Non-pigmented ciliary epithelial cell (primary cell): ENCODE results near the gene SORBS1.
A peak's percentile ranks its signal among the peaks of the same experiment; 100 is the strongest.

Source experiments
- DNase-seq: peaks from one replicate; pipeline ENCODE4 v3.0.0-alpha.2; 2010; ENCODE audit warnings: low read depth

SORBS1 gene

DNA sequence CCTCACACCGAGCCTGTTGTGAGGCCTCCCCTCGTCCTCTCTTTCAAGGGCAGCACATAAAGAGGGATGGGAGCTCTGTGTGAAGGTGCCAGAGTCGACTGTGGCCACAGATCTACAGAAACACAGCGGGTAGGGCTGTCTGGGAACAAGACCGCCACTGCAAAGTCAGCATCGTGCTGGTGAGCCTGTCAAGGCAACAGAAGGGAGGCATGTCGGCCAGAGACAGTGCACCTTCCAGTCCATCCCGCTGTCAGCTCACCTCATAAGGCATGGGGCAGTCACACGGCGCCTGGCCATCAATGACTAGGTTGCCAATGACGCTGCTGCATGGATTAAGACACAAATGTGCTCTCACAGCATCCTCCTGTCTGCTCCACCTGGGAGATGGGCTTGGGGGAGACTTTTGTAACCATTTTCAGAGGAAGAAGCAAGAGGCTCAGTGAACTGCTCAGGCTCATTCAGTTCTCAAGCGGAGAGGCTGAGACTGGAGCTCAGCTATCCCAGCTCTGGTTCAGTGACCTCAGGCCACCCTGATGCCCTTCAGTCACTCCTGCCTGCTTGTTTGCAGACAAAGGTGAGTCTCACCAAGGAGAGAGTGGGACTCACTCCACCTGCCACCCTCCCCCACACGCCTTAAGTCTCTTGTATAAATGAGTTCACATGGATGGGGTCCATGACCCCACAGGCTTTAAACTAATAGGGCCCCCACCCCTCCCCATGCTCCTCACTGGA, 125.5 kb downstream of the SORBS1 start:
- DNase-seq: no peak

GRCh38 chr10:95434583-95434982, 126.6 kb downstream of the SORBS1 start:
- DNase-seq: no peak

GRCh38 chr10:95431900-95432342, 129.2 kb downstream of the SORBS1 start:
- no peak for DNase-seq

GRCh38 chr10:95430231-95430951, 130.8 kb downstream of the SORBS1 start:
- DNase-seq: peak; percentile 17

- DNase-seq: no peak
Observed at GRCh38 chr10:95429639-95430038, 131.5 kb downstream of the SORBS1 start.

GRCh38 chr10:95428701-95429100, 132.5 kb downstream of the SORBS1 start:
- DNase-seq: no peak

DNA sequence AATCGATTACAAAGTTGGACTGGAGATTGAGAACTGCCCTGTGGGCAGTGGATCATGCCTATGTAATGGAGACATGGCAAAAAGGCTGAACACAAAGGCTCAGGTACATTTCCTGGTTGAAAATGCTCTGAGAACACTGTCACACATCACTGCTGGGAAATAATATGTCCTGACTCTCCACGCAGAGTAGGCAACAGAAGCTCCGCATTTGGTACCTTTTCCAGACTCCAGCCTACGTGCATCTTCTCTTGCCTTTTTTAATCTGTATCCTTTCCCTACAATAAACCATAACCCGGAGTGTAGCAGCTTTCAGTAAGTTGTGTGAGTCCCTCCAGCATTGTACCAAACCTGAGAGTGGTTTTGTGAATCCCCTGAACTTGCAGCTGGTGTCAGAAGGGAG, 134.7 kb downstream of the SORBS1 start:
- no peak for DNase-seq

- DNase-seq: no peak
Observed at GRCh38 chr10:95425592-95426465, 135.3 kb downstream of the SORBS1 start.

- no peak for DNase-seq
Observed at GRCh38 chr10:95423164-95424005, 137.8 kb downstream of the SORBS1 start.

- no peak for DNase-seq
Observed at GRCh38 chr10:95422233-95422632, 138.9 kb downstream of the SORBS1 start.

- DNase-seq: no peak
Observed at GRCh38 chr10:95421782-95422181, 139.4 kb downstream of the SORBS1 start.

GRCh38 chr10:95419399-95419798, 141.8 kb downstream of the SORBS1 start:
- no peak for DNase-seq

DNA sequence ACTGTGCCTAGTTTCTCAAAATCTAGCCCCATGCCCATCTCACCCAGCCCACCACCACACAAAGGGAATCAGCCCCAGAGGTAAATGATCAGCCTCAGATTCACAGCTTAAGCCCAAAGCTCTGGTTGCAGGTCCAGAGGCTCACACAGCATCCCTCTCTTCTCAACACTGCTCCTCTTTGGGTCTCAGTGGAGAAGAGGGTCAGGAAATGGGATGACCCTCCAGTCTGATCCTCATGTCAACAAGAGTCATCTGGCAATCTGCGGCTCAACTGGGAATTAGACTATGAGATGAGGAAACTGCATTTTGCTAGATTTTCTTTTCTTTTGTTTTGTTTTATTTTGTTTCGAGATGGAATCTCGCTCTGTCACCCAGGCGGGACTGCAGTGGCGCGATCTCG, 144.2 kb downstream of the SORBS1 start:
- no peak for DNase-seq

GRCh38 chr10:95416270-95416669, 144.9 kb downstream of the SORBS1 start:
- DNase-seq: no peak

DNA sequence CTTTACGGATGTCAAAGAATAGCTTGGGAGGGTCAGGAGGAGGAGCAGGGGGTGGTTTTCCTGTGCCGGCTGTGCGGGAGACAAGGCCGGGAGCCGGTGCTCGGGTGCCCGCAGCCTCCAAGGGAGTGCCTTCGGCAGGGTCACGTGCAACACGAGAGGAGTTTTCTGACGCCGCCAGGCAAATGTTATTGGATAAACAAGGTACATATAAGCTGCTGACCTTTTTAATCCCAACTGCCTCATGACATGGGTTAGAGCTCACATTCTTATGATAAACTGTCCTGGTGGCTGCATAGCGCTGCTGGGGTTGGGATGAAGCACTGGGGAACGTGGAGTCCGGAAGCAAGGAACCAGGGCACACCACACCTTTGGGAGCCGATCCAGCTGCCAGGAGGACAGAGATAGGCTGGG, 145.5 kb downstream of the SORBS1 start:
- no peak for DNase-seq

- no peak for DNase-seq
Observed at GRCh38 chr10:95414844-95415485, 146.2 kb downstream of the SORBS1 start.

DNA sequence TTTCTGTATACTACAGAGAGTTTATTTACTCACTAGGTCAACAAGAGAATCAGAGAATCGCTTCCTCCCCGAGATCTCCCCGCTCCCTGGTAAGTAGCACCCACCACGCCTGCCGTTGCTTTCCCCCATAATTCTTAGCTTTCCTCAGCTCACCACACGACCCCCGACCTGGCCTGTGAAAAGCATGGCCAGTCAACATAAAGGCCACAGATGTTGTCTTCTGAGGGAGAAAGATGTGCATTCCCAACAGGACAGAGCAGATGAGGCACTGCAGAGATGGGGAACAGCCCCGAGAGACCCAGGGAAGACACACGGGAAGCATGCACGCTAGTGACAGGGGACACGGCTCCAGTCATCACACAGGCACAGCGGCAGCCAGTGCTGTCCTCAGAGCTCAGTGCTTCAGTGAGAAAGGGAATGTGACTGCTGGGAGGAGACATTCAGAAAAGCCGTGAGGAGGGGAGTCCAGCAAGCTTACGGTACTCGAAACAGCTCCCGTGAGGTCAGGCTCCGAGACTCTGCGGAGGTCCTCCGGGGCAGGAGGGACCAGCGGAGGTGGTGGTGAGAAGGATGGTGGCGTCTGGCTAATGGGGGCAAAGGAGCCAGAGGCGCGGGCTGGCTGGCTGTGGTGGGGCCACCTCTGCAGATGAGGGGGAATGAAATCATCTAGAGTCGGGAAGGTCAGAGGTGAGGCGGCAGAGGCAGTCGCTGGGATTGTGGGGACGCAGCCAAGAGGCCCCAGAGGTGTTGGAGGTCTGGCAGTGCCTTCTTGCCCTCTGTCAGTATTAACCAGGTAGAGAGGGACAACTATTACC, 146.9 kb downstream of the SORBS1 start:
- DNase-seq: no peak

DNA sequence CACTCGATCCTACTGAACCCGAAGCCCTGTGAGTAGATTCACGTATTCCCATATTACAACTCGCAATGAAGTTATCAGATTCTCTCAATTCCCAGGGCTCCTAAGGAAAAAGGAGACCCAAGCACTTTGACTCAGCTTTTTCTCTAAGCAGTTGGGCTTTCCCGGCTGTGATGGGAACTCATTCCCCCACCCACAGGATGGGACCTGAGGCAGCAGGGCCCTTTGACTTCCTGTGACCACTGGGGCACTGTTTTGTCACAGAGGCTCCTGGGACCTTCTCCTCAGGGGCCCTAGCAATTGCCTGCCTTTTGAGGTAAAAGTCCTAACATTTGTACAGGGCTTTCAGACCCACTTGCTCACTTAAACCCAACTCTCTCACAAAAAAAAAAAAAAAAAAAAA, 147.6 kb downstream of the SORBS1 start:
- no peak for DNase-seq

GRCh38 chr10:95411635-95412034, 149.5 kb downstream of the SORBS1 start:
- DNase-seq: no peak
